Smooth muscle cell (in vitro differentiated cells): ENCODE data around the gene EXOC4. TPM values are rescaled to one million over a fixed set of nuclear protein-coding genes. Genes with fewer than 3 reads are reported as not detected.
"Not testable (repeated sequence)": the region's sequence is repeated elsewhere in the genome, so short reads cannot be mapped to it uniquely, and the experiment has no call there.

Experiments used
- DNase-seq: peaks from one replicate; lab custom pipeline; 2025; ENCODE audit not compliant: unreplicated experiment; lab: John Stamatoyannopoulos, UW
- H2AFZ ChIP-seq: fragments of 200-600 bp; sonication (generic); 2 replicates; pipeline ENCODE4 v1.6.0; 2016; ENCODE audit warnings: antibody characterized with exemption, low read depth, mild to moderate bottlenecking
- H3F3A ChIP-seq: fragments of 200-600 bp; sonication (generic); 2 replicates; pipeline ENCODE4 v1.6.0; 2017; ENCODE audit warnings: antibody characterized with exemption, low read depth
- H3K27ac ChIP-seq: fragments of 200-600 bp; sonication (generic); 2 replicates; pipeline ENCODE4 v1.5.1; 2016; ENCODE audit warnings: low read depth, mild to moderate bottlenecking
- H3K27me3 ChIP-seq: fragments of 200-600 bp; sonication (generic); 2 replicates; pipeline ENCODE4 v1.6.1; 2016; ENCODE audit warnings: low read depth, mild to moderate bottlenecking
- H3K36me3 ChIP-seq: fragments of 200-600 bp; sonication (generic); 2 replicates; pipeline ENCODE4 v1.5.1; 2016; ENCODE audit warnings: low read depth
- H3K4me1 ChIP-seq: fragments of 200-600 bp; sonication (generic); 2 replicates; pipeline ENCODE4 v1.5.1; 2016; ENCODE audit warnings: low read depth
- H3K4me2 ChIP-seq: fragments of 200-600 bp; sonication (generic); 2 replicates; pipeline ENCODE4 v1.6.0; 2016; ENCODE audit warnings: mild to moderate bottlenecking
- H3K4me3 ChIP-seq: fragments of 200-600 bp; sonication (generic); 2 replicates; pipeline ENCODE4 v1.5.1; 2016; ENCODE audit warnings: mild to moderate bottlenecking
- H3K79me2 ChIP-seq: fragments of 200-600 bp; sonication (generic); 2 replicates; pipeline ENCODE4 v1.6.0; 2016; ENCODE audit warnings: low read depth, mild to moderate bottlenecking
- H3K9ac ChIP-seq: fragments of 200-600 bp; sonication (generic); 2 replicates; pipeline ENCODE4 v1.6.0; 2016; ENCODE audit warnings: low read depth
- H3K9me3 ChIP-seq: fragments of 200-600 bp; sonication (generic); replicated peaks from 2 replicates; pipeline ENCODE4 v1.5.1; 2016; ENCODE audit warnings: low read depth
- H4K20me1 ChIP-seq: fragments of 200-600 bp; sonication (generic); 2 replicates; pipeline ENCODE4 v1.6.0; 2016; ENCODE audit warnings: low read depth
- CTCF ChIP-seq: fragments of 200-600 bp; sonication (generic); IDR thresholded peaks from 2 replicates; pipeline ENCODE4 v1.5.1; 2017; ENCODE audit warnings: borderline replicate concordance, mild to moderate bottlenecking, antibody characterized with exemption; ENCODE audit not compliant: insufficient read depth, poor library complexity, severe bottlenecking
- WGBS: methylation state at CpG from one replicate; pipeline ENCODE4 v1.1.7; 2016; ENCODE audit warnings: low lambda C conversion rate; 5-methylcytosine and 5-hydroxymethylcytosine counted together
- polyA plus RNA-seq: library from polyadenylated mRNA; unstranded; fragments of >200 nt; fragmentation: Nextera tagmentation; extraction: Ambion mirVana; gene quantifications from 2 replicates; pipeline ENCODE4 v1.2.1, GENCODE V29; 2016
- total RNA-seq: library from RNA; depleted of rRNA; stranded (reverse); fragments of >200 nt; gene quantifications from 2 replicates; pipeline ENCODE4 v1.2.3, GENCODE V29; 2014

EXOC4 gene
- total and polyA plus RNA-seq, 2 experiments from 2014 or later: 21.5 to 47.1 TPM

- Histone ChIP-seq H4K20me1 (no peaks in the 10 kb centered on the region), H3K4me1 (no peaks in the 10 kb centered on the region), H3F3A (no peaks in the 10 kb centered on the region), H3K27me3 (no peaks in the 10 kb centered on the region), H3K27ac (no peak overlapping the region), H3K9me3 (no peaks in the 10 kb centered on the region), H3K4me2 (no peak overlapping the region), H3K4me3 (no peak overlapping the region), H3K79me2 (no peaks in the 10 kb centered on the region), H3K9ac (no peak overlapping the region), H3K36me3 (peaks cover 8% of the 10 kb centered on the region), H2AFZ (no peak overlapping the region)
- no peak for DNase-seq
- TF ChIP-seq CTCF: no peak
- 94% methylated on average over 1 of the region's 1 CpG for WGBS
Observed at GRCh38 chr7:133314084-133314483, 61.2 kb downstream of the EXOC4 start.

- no peak overlapping the region for H3K4me3 ChIP-seq
- H3K9me3 ChIP-seq: no peaks in the 10 kb centered on the region
- no peaks in the 10 kb centered on the region for H3F3A ChIP-seq
- no peak overlapping the region for H3K4me2 ChIP-seq
- H3K36me3 ChIP-seq: peaks cover 16% of the 10 kb centered on the region
- DNase-seq: no peak
- no peak overlapping the region for H2AFZ ChIP-seq
- H3K27ac ChIP-seq: no peak overlapping the region
- 96% methylated on average over 6 of the region's 6 CpGs for WGBS
- H4K20me1 ChIP-seq: no peaks in the 10 kb centered on the region
- no peaks in the 10 kb centered on the region for H3K27me3 ChIP-seq
- TF ChIP-seq CTCF: no peak
- H3K9ac ChIP-seq: no peak overlapping the region
- no peaks in the 10 kb centered on the region for H3K4me1 ChIP-seq
- H3K79me2 ChIP-seq: no peaks in the 10 kb centered on the region
Observed at GRCh38 chr7:133315332-133316040, 62.6 kb downstream of the EXOC4 start.

GRCh38 chr7:133319842-133320241 is 67.0 kb downstream of the EXOC4 start:
- no peak for TF ChIP-seq CTCF
- Histone ChIP-seq H3K79me2 (no peaks in the 10 kb centered on the region), H3K4me2 (no peak overlapping the region), H3K9me3 (peaks cover 4% of the 10 kb centered on the region), H3K36me3 (peaks cover 13% of the 10 kb centered on the region), H2AFZ (no peak overlapping the region), H3K9ac (no peak overlapping the region), H3F3A (no peaks in the 10 kb centered on the region), H3K4me1 (no peaks in the 10 kb centered on the region), H4K20me1 (no peaks in the 10 kb centered on the region), H3K4me3 (no peak overlapping the region), H3K27me3 (no peaks in the 10 kb centered on the region), H3K27ac (no peak overlapping the region)
- WGBS: 100% methylated on average over 2 of the region's 2 CpGs
- DNase-seq: no peak

- peaks cover 4% of the 10 kb centered on the region for H3K9me3 ChIP-seq
- no peak overlapping the region for H3K27ac ChIP-seq
- H3K79me2 ChIP-seq: no peaks in the 10 kb centered on the region
- peaks cover 13% of the 10 kb centered on the region for H3K36me3 ChIP-seq
- no peaks in the 10 kb centered on the region for H3K27me3 ChIP-seq
- 73% methylated on average over 2 of the region's 2 CpGs for WGBS
- TF ChIP-seq CTCF: no peak
- H3K4me1 ChIP-seq: no peaks in the 10 kb centered on the region
- H3K4me2 ChIP-seq: no peak overlapping the region
- no peak overlapping the region for H3K4me3 ChIP-seq
- DNase-seq: no peak
- H4K20me1 ChIP-seq: no peaks in the 10 kb centered on the region
- H2AFZ ChIP-seq: no peak overlapping the region
- H3F3A ChIP-seq: no peaks in the 10 kb centered on the region
- H3K9ac ChIP-seq: no peak overlapping the region
Observed at GRCh38 chr7:133320891-133321290, 68.0 kb downstream of the EXOC4 start.

- not testable (repeated sequence) for H3K27me3 ChIP-seq, H3K4me1 ChIP-seq, H3K4me3 ChIP-seq, H3K27ac ChIP-seq, H3K4me2 ChIP-seq, H2AFZ ChIP-seq, DNase-seq, H3K9me3 ChIP-seq, H3F3A ChIP-seq, H3K9ac ChIP-seq, H3K79me2 ChIP-seq, H4K20me1 ChIP-seq
- 100% methylated on average over 4 of the region's 4 CpGs for WGBS
- H3K36me3 ChIP-seq: peaks cover 13% of the 10 kb centered on the region
Observed at GRCh38 chr7:133321366-133321765, 68.5 kb downstream of the EXOC4 start.
